Measurements from ENCODE around the gene CROCC.
"Not testable (repeated sequence)": the region's sequence is repeated elsewhere in the genome, so short reads cannot be mapped to it uniquely, and the experiment has no call there.

CROCC gene

DNA sequence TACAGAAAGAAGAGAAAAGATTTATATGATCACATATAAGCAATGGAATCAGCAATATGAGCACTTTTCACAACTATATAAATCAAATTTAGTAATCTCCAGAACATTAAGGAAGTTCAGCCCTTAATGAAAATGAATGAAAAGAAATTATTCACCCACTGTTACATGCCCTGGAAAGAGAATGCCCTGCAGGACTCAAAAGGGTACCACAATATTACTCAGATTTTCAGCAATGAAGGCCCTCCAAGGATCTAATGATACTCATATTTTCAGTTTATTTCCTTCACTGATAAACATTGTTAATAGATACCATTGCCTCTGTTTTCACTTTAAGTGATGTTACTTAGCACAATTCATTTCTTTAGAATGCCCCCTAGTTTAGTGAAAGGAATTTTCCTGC, 23.4 kb upstream of the CROCC start:
- DNase-seq, result not testable (repeated sequence)

DNA sequence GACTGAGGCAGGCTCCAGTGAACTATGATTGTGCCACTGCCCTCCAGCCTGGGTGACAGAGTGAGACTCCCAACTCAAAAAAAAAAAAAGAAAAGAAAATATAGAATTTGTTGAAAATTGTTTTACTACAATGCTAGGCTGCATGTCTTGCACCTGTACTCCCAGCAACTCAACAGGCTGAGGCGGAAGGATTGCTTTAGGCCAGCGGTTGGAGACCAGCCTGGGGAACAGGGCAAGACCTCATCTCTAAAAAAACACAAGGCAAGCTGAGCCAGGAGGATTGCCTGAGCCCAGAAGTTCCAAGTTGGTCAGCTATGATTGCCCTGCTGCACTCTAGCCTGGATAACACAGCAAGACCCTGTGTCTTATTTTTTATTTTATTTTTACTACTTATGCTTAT, 22.7 kb upstream of the CROCC start:
- DNase-seq, result not testable (repeated sequence)

GRCh38 chr1:16900751-16901150, 21.0 kb upstream of the CROCC start:
- peak; percentile 38 for DNase-seq

DNA sequence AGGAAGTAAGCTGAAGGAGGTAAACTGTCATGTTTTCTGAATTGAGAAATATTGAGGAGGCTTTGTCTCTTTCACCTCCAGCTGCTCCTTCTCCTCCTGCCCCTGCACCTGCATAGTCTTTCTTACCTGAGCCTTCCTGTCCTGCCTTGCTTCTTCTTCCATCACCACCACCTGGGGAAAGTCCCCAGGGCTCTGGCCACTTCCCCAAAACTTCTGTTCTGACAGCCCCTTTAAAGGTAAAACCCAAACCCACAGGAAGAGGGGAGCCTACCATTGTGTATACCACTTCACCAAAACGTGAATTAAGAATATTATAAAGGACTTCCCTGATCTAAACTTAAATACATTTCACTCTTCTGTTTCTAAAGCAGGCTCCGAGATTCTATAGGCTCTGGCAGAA, 20.4 kb upstream of the CROCC start:
- DNase-seq, result not testable (repeated sequence)

GRCh38 chr1:16903054-16903453, 18.7 kb upstream of the CROCC start:
- peak; percentile 16 for DNase-seq

DNA sequence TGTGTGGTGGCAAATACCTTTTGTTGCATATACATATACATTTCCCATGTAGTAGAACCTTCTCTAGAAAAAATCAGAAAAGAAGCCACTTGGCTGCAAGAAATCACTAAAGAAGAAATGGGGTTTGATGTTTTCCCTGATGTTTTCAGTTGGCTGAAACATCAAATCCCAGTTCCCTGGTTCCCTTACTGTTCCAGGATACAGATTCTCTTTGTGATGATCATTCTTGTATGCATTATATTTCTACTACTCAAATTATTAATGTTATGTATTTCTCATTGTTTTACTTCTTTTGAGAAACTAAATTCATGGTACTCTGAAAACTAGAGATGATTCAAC, 18.3 kb upstream of the CROCC start:
- no peak for DNase-seq

GRCh38 chr1:16904560-16905109, 17.1 kb upstream of the CROCC start:
- DNase-seq, result peak; percentile 100

DNA sequence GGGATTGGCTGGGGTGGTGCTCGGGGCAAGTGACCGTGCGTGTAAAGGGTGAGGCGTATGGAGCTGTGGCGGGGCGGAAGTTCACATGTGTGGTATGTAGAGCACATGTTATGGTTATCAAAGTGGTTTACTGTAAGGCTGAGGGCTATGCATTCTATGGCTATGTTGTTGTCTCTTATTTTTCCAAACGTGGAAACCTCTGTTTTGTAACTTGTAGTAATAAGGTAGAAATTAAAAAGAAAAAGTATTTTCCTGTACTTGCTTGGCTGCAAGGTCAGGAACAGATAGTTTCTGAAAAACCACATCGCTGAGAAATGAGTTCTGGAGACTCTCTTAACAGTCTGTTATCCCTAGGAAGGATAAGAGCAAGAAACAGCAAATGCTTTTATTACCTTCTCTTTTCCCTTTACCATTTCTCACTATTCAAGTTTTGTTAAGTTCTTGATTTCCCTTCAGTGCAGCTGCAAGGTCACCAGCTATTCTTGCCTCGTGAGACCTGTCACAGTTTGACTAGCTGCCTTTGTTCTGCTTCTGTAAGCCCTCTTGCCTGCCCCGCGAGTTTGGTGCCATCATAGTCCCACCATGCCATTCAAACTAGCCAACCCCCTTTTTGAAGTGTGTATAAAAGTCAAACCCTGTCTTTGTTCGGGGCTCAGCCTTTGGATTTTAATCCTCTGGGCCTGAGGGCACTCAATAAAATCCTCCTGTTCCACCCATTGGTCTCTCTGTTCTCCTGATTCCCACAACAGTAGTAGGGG, 16.4 kb upstream of the CROCC start:
- peak; percentile 40 for DNase-seq

DNA sequence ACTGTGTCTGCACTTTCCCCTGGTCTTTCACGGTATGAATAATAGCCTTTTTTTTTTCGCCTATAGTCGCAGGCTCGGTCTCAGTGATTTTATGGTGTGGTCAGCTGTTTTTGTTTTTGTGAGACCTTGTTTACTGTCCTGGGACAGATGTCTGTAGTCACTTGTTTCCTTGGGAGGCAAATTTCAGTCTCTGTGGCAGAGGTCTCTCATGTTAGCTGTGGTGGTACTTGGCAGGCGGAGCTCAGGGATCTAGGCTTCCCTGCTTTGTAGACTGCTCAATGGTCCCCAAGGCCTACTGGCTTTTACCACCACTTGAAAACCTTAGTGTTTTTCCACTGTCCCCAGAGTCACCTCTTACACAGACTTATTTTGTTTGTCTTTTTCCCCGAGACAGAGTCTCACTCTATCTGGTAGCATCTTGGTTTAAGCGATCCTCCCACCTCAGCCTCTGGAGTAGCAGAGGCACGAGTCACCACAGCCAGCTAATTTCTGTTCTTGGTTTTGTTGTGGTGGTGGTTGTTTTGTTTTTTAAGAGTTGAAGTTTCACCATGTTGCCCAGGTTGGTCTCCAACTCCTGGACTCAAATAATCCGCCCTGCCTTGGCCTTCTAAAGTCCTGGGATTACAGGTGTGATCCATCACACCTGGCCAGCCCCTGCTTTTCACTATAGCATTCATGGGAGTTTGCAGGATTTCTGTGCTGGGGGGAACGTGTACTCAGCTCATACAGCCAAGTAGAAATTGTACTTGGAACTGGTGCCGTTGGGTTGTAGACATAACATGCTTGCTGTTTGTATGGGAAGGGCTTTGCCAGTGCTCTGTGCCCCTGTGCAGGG, 15.6 kb upstream of the CROCC start:
- DNase-seq, result no peak

- no peak for DNase-seq
Observed at GRCh38 chr1:16906873-16907272, 14.9 kb upstream of the CROCC start.

DNA sequence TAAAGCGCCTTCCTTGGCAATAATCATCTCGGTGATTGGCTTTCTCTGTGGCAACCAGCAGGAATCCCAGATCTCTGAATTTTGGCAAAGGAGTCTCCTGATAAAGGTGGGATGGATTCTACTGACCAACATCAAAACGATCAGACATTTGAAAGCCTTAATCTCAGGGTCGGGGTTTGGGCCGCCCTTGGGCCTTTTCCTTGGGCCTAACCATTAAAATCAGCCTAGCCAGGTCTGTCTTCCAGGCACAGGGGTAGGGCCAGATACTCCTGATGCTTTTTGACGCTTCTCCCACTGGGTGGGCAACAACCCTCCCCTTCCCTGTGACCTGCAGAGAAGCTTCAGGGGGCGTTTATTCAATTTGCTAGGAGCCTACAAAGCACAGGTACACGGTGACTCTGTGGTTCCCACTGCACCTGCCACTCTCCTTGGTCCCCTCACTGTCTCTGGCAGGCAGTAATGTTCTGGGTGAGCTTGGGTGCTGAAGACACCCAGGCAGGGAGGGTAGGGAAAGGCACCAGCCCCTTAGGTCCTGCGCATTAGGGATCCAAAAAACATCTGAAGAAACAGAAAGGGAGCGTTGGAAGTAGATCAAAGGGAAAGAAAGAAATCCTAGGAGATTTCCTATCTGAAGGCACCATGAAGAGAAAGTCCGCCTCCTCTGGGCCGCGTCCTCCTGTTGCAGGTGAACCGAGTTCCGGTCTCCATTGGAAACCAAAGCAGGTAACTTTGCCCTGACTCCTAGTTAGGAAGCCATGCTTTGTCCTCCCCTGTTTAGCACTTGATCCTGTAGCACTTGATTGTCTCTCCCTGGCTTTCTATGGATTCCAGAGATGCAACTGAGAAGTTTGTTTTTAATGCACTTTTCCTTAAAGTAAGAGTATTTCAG, 13.6 kb upstream of the CROCC start:
- DNase-seq, result no peak

GRCh38 chr1:16911851-16912721, 9.6 kb upstream of the CROCC start:
- not testable (repeated sequence) for DNase-seq

GRCh38 chr1:16912742-16913141, 9.0 kb upstream of the CROCC start:
- DNase-seq, result not testable (repeated sequence)

- DNase-seq, result no peak
Observed at GRCh38 chr1:16913181-16913832, 8.4 kb upstream of the CROCC start.

DNA sequence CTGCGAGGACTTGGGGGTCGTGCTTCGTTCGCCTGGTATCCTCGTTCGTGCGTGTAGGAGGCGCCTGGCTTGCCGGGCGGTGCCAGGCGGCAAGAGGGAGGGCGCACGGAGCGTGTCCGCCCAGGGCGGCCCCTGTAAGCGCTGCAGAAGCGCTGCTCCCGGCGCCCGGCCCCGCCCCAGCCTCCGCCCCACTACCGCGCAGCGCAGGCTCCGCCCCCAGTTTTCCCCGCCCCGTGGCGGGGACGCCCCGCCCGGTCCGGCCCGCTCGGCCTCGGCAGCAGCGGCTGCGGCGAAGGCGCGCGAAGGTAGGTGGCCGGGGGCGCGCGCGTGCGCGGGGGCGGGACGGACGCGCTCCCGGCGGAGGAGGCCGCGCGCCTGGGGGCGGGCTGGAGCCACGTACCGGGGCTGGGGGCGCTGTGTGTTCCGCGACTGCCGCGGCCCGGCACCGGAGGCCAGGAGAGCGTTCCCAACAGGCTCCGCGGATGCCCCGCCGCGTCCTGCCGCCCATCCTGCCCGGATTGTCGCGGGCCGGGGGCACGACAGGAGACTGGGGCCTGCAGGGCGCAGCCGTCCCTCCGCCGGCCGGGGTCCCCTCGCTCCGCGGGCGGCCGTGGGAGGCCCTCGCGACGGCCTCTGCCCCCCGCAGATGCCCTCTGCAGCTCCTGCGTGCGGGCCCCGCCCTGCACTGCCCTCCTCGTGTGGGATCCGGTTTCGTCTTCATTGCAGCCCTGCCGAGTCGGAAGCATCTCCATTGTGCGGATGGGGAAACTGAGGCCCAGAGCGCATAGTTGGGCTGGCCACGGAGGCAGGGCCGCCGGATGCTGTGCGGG, 7.7 kb upstream of the CROCC start:
- DNase-seq, result peak; percentile 100

DNA sequence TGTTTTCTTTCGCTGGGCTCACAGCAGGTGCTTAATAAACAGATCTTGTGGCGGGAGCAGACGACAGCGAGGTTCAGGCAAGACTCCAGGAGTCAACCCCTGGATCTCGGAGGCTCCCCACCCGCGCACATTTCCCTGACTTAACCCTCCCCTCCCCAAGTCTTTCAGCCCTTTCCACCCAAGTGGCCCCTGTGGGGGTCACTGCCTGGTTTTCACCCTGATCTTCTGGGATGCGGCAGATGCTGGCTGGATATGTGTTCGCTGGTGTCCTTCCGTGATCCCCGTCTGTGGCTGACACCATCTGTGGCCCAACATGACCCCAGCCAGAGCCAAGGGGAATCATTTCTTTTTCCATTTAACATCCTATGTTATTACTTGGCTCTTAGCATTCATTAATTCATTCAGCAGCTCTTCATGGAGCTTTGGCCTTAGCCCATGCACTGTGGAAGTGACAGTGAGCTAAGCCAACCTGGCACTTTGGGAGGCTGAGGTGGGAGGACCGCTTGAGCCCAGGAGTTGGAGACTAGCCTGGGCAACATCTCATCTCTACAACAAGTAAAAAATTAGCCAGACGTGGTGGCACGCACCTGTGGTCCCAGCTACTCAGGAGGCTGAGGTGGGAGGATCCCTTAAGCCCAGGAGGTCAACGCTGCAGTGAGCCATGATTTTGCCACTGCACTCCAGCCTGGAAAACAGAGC, 6.7 kb upstream of the CROCC start:
- DNase-seq, result not testable (repeated sequence)

- no peak for DNase-seq
Observed at GRCh38 chr1:16915627-16915973, 6.1 kb upstream of the CROCC start.

DNA sequence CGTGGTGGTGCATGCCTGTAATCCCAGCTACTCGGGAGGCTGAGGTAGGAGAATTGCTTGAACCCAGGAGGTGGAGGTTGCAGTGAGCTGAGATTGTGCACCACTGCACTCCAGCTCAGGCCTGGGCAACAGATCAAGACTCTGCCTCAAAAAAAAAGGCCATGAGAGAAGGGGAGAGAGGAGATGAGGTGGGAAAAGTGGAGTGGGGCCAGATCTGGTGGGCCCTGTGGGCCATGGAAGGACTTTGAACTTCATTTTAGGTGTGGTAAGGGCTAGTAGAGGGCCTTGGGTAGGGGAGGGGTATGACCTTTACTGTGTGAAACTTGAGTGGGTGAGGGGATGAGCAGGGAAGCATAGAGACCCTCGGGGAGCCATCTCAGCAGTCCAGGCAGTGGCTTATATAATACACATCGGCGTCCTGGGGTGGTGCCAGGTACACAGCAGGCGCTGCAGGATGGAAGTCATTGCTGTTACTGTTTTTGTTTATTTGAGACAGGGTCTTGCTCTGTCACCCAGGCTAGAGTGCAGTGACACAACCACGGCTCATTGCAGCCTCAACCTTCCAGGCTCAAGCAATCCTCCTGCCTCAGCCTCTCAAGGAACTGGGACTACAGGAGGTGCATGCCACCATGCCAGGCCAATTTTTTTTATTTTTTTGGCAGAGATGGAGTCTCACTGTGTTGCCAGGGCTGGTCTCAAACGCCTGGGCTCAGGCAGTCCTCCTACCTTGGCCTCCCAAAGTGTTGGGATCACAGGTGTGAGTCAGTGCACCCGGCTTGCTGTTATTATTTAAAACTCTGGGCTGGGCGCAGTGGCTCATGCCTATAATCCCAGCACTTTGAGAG, 5.5 kb upstream of the CROCC start:
- DNase-seq, result not testable (repeated sequence)

- no peak for DNase-seq
Observed at GRCh38 chr1:16918371-16918770, 3.4 kb upstream of the CROCC start.
